Left lung (tissue), 14 donors: ENCODE data around the gene CENPA. TPM values are rescaled to one million over a fixed set of nuclear protein-coding genes. Genes with fewer than 3 reads are reported as not detected.
A peak's percentile ranks its signal among the peaks of the same experiment; 100 is the strongest.

Source experiments
- ATAC-seq: fragments of 200-7000 bp; cut with Tn5 transposase; one replicate; pipeline ENCODE4 v1.9.1; 2020; ENCODE audit warnings: moderate library complexity
- DNase-seq, 4 donors: peaks; one replicate each; pipeline ENCODE4 v3.0.0-alpha.2; 2013 to 2020
- H3K27ac ChIP-seq, 2 donors: fragments of 200-600 bp; sonication (generic) in 1 of 2; one replicate each; pipeline versions ENCODE4 v1.5.0 to v1.8.0; 2020 to 2021
- H3K27me3 ChIP-seq, 2 donors: fragments of 200-600 bp; sonication (generic) in 1 of 2; one replicate each; pipeline versions ENCODE4 v1.5.0 to v1.8.0; 2020 to 2021
- H3K36me3 ChIP-seq, 2 donors: fragments of 200-600 bp; sonication (generic) in 1 of 2; one replicate each; pipeline versions ENCODE4 v1.5.0 to v1.8.0; 2020 to 2021
- H3K4me1 ChIP-seq, 2 donors: fragments of 200-600 bp; one replicate each; pipeline ENCODE4 v1.8.0; 2021
- H3K4me3 ChIP-seq, 2 donors: fragments of 200-600 bp; sonication (generic) in 1 of 2; one replicate each; pipeline versions ENCODE4 v1.5.0 to v1.8.0; 2020 to 2021; ENCODE audit warnings: mild to moderate bottlenecking in 1 of 2
- H3K9me3 ChIP-seq, 2 donors: fragments of 200-600 bp; sonication (generic) in 1 of 2; one replicate each; pipeline versions ENCODE4 v1.5.0 to v1.8.0; 2020 to 2021
- intact Hi-C, 2 donors: fragments of 100-400 bp; cut with DNase I; formaldehyde crosslinking; loops; one replicate each; pipeline versions ENCODE4 v1.11.2 to v1.14.2; 2022
- long read RNA-seq, 12 donors: library from polyadenylated mRNA in 2 of 12; unstranded in 2 of 12; transcript quantifications; one replicate each; pipeline ENCODE4 v2.0.0 and lab custom pipeline, GENCODE V29; 2019 to 2026
- polyA plus RNA-seq, 6 donors: library from polyadenylated mRNA; unstranded; fragments of 120-200 nt; gene quantifications; one replicate each; pipeline ENCODE4 v1.2.1, GENCODE V29; 2013; ENCODE audit not compliant: insufficient read length in 6 of 6
- total RNA-seq, 2 donors: library from RNA; stranded (reverse); fragmentation: NEBNext Ultra II Directional; extraction: Animal tissue kit (Norgen Biotek cat#: 25700); gene quantifications; one replicate each; pipeline ENCODE4 v1.2.1, GENCODE V29; 2021
- TF ChIP-seq, protein P1 (sequence below), 2 donors: fragments of 200-600 bp; sonication (generic) in 1 of 2; IDR thresholded peaks; one replicate each; pipeline versions ENCODE4 v1.5.0 to v1.8.0; 2021; ENCODE audit warnings: antibody characterized with exemption in 2 of 2
- donor health status: DM: no; HTN: yes; CAD: no.
- donor health status: DM: no; HTN: no; CAD: no.

The CENPA gene
- total RNA-seq = 1 to 10 TPM in 1 of 2 donors, under 1 TPM in 1; 0.99 to 4.0 TPM
- polyA plus RNA-seq = 10 to 100 TPM; 12.1 to 27.0 (median 13.1) TPM
- long read RNA-seq, donor 1, transcript CENPA-202 (5 exons, 1,452 nt) = major isoform, 7 of 10 reads
- long read RNA-seq, donor 1, partial matches to known transcripts = 0 of 10 reads
- long read RNA-seq, donor 1, other reads (novel, unspliced or antisense) = 0 of 10 reads
- long read RNA-seq, donor 2, transcript CENPA-202 (5 exons, 1,452 nt) = major isoform, 5 of 18 reads
- long read RNA-seq, donor 2, partial matches to known transcripts = 13 of 18 reads
- long read RNA-seq, donor 2, other reads (novel, unspliced or antisense) = 0 of 18 reads
- long read RNA-seq, donor 3, transcript CENPA-202 (5 exons, 1,452 nt) = major isoform, 8 of 9 reads
- long read RNA-seq, donor 3, partial matches to known transcripts = 0 of 9 reads
- long read RNA-seq, donor 3, other reads (novel, unspliced or antisense) = 0 of 9 reads
- long read RNA-seq, donor 4, partial matches to known transcripts = 0 of 4 reads
- long read RNA-seq, donor 4, other reads (novel, unspliced or antisense) = 3 of 4 reads
- long read RNA-seq, donor 5, partial matches to known transcripts = 0 of 6 reads
- long read RNA-seq, donor 5, other reads (novel, unspliced or antisense) = 0 of 6 reads
- long read RNA-seq, donor 6, transcript CENPA-202 (5 exons, 1,452 nt) = major isoform, 10 of 14 reads
- long read RNA-seq, donor 6, partial matches to known transcripts = 0 of 14 reads
- long read RNA-seq, donor 6, other reads (novel, unspliced or antisense) = 0 of 14 reads
- long read RNA-seq, donor 7, partial matches to known transcripts = 0 of 1 reads
- long read RNA-seq, donor 7, other reads (novel, unspliced or antisense) = 0 of 1 reads
- long read RNA-seq, donor 8, partial matches to known transcripts = 0 of 5 reads
- long read RNA-seq, donor 8, other reads (novel, unspliced or antisense) = 0 of 5 reads
- long read RNA-seq, donor 9 = 0 reads
- long read RNA-seq, donor 10, partial matches to known transcripts = 0 of 1 reads
- long read RNA-seq, donor 10, other reads (novel, unspliced or antisense) = 1 of 1 reads
- long read RNA-seq, donor 11, partial matches to known transcripts = 0 of 3 reads
- long read RNA-seq, donor 11, other reads (novel, unspliced or antisense) = 0 of 3 reads
- long read RNA-seq, donor 12, partial matches to known transcripts = 0 of 4 reads
- long read RNA-seq, donor 12, other reads (novel, unspliced or antisense) = 0 of 4 reads

GRCh38 chr2:26785431-26786206 lies at the start of gene CENPA:
Gene CENPA, plus strand, starts transcription at chr2:26786056. Its CDS starts 141 bp downstream, at chr2:26786197.
- H3K9me3 ChIP-seq = no peaks in the 10 kb centered on the region
- H3K4me3 ChIP-seq = peak within 1 kb of the TSS; percentile 88 to 90
- peaks cover 0 to 14% of the 10 kb centered on the region in 2 donors for H3K36me3 ChIP-seq
- DNase-seq (peak; percentile 95 to 99 (median 97)), ATAC-seq (peak; percentile 100)
- peak within 1 kb of the TSS; percentile 16 to 61 for H3K27ac ChIP-seq
- TF ChIP-seq, protein P1, sequence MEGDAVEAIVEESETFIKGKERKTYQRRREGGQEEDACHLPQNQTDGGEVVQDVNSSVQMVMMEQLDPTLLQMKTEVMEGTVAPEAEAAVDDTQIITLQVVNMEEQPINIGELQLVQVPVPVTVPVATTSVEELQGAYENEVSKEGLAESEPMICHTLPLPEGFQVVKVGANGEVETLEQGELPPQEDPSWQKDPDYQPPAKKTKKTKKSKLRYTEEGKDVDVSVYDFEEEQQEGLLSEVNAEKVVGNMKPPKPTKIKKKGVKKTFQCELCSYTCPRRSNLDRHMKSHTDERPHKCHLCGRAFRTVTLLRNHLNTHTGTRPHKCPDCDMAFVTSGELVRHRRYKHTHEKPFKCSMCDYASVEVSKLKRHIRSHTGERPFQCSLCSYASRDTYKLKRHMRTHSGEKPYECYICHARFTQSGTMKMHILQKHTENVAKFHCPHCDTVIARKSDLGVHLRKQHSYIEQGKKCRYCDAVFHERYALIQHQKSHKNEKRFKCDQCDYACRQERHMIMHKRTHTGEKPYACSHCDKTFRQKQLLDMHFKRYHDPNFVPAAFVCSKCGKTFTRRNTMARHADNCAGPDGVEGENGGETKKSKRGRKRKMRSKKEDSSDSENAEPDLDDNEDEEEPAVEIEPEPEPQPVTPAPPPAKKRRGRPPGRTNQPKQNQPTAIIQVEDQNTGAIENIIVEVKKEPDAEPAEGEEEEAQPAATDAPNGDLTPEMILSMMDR (IDR thresholded peaks at IDR 0.05) = peak; percentile 22 to 58
- peaks cover 0 to 6% of the 10 kb centered on the region in 2 donors for H3K27me3 ChIP-seq
- H3K4me1 ChIP-seq = peaks cover 6 to 22% of the 10 kb centered on the region in 2 donors
- intact Hi-C loops = no loop called here

DNA sequence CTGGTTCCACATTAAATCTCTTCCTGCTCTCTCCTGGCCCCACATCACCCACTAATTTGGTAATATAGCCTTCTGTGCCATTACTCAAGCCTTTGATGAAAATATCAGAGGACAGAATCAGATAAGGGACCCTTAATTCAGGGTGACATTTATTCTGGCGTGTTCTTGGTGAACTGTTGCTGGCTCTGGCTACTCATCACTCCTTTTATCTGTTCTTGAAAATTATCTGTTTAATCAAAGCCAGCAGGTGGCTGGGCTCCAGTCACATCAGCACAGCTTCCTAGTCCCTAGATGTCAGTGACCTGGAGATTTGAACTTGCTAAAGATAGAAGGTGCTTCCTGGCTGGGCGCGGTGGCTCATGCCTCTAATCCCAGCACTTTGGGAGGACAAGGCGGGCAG lies 48.6 kb upstream of the CENPA start:
- ATAC-seq (no peak), DNase-seq (no peak)
- TF ChIP-seq, protein P1 (IDR thresholded peaks at IDR 0.05) = no peak
- Histone ChIP-seq H3K27ac (no peak overlapping the region), H3K9me3 (no peaks in the 10 kb centered on the region), H3K27me3 (no peaks in the 10 kb centered on the region), H3K4me1 (peaks cover 0 to 5% of the 10 kb centered on the region in 2 donors), H3K36me3 (no peaks in the 10 kb centered on the region), H3K4me3 (no peak overlapping the region)
- intact Hi-C loops = no loop called here

DNA sequence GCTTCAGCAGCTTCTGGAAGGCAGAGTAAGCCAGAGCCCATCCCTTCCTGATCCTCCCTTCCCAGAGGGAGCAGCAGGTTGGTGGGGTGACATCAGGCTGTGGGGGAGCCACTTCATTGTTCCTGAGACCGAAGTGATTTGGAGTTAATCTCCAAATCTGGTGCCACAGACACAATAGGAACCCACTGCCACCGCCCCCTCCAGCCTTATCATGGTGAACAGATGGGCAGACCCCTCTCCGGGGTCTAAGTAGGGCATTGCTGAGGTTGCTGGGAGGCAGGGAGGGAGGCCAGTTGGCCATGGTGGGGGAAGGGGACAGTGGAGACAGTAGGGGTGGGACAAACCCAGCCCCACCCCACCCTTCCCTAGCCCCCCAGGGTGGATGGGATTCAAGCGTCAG lies 47.4 kb upstream of the CENPA start:
- H3K9me3 ChIP-seq = no peaks in the 10 kb centered on the region
- TF ChIP-seq, protein P1 (IDR thresholded peaks at IDR 0.05) = no peak
- peaks cover 0 to 5% of the 10 kb centered on the region in 2 donors for H3K4me1 ChIP-seq
- H3K36me3 ChIP-seq = no peaks in the 10 kb centered on the region
- H3K27ac ChIP-seq = no peak overlapping the region
- H3K4me3 ChIP-seq = no peak overlapping the region
- H3K27me3 ChIP-seq = no peaks in the 10 kb centered on the region
- DNase-seq (no peak), ATAC-seq (no peak)
- intact Hi-C loops = no loop called here

DNA sequence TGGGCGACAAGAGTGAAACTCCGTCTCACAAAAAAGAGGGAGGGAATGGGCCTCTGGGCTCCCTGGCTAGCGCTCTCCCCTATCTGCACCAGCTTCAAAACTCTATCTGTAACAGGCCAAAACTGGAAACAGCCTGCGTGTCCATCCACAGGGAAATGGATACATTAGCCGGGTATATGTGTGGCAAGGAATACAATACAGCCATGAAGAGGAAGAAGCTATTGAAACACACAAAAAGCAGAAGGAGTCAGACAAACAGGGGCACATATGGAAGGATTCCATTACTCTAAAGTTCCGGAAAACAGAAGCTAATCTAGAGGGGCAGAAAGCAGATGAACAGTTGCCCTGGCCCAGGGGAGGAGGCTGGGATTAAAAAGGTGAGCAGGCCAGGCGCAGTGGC lies 46.3 kb upstream of the CENPA start:
- intact Hi-C loops = no loop called here

More for the DNA sequence above, 46.3 kb upstream of the CENPA start:
- Histone ChIP-seq H3K27me3 (no peaks in the 10 kb centered on the region), H3K4me1 (peaks cover 0 to 5% of the 10 kb centered on the region in 2 donors), H3K27ac (no peak overlapping the region), H3K4me3 (no peak overlapping the region), H3K36me3 (no peaks in the 10 kb centered on the region), H3K9me3 (no peaks in the 10 kb centered on the region)
- ATAC-seq (no peak), DNase-seq (no peak)
- TF ChIP-seq, protein P1 (IDR thresholded peaks at IDR 0.05) = no peak
